Mucosa of rectum (tissue), 2 donors: Measurements from ENCODE around the gene CTNNA1.
"Not testable (repeated sequence)": the region's sequence is repeated elsewhere in the genome, so short reads cannot be mapped to it uniquely, and the experiment has no call there.

Experiments used
- H3K27ac ChIP-seq, 2 donors: one replicate each; pipeline ENCODE4 v1.7.0; 2013; ENCODE audit warnings: inconsistent platforms in 2 of 2, low read depth in 2 of 2, low read length in 2 of 2
- H3K27me3 ChIP-seq, 2 donors: one replicate each; pipeline ENCODE4 v1.7.0; 2013; ENCODE audit warnings: low read length in 2 of 2; ENCODE audit not compliant: control insufficient read depth in 2 of 2, insufficient read depth in 2 of 2
- H3K36me3 ChIP-seq, 2 donors: one replicate each; pipeline ENCODE4 v1.7.0; 2013; ENCODE audit warnings: low read length in 2 of 2; ENCODE audit not compliant: control insufficient read depth in 2 of 2, insufficient read depth in 2 of 2
- H3K4me1 ChIP-seq, 2 donors: one replicate each; pipeline ENCODE4 v1.7.0; 2013; ENCODE audit warnings: low read length in 2 of 2, mild to moderate bottlenecking in 1 of 2; ENCODE audit not compliant: control insufficient read depth in 2 of 2, insufficient read depth in 2 of 2
- H3K4me3 ChIP-seq, 2 donors: one replicate each; pipeline ENCODE4 v1.7.0; 2013; ENCODE audit warnings: low read length in 2 of 2
- H3K9ac ChIP-seq, 2 donors: one replicate each; pipeline ENCODE4 v1.7.0; 2013; ENCODE audit warnings: low read length in 2 of 2, low read depth in 1 of 2, mild to moderate bottlenecking in 1 of 2
- H3K9me3 ChIP-seq, 2 donors: one replicate each; pipeline ENCODE4 v1.7.0; 2013; ENCODE audit warnings: low read length in 2 of 2; ENCODE audit not compliant: control insufficient read depth in 2 of 2
- donor health status: healthy.
- donor health status: Normal muscosa, but diverticular disease.

Gene CTNNA1

DNA sequence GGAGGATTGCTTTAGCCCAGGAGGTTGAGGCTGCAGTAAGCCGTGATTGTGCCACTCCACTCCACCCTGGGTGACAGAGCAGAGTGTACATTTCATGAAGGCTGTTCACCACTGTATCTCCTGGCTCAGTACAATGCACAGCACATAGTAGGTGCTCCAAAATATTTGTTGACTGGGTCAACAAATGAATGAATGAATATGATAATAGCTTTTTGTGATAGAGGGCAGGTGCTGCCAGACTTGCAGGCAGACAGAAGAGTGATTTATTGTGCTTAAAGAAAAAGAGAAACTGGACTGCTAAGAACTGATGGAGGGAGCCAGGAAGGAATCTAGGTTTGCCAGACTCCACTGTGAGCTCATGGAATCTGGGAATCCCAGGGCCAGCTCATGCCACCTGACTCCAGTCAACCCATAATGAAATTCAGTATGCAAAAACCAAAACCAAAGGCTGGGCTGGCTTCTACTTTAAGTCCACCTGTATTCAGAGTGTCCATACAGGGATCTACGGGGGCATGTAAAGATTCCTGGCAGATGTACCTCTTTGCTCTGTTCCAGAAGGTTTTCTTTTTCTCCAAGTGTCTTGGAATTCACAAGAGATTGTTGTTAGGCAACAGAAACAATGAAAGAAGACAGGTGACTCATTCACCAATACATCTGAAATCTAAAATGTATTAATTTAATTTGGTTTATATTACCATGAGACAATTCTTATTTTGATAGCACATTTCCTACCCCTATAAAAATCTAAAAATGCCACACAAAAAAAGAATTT lies 15.5 kb upstream of the CTNNA1 start:
- Histone ChIP-seq H3K27me3 (no peaks in the 10 kb centered on the region), H3K27ac (no peak overlapping the region), H3K36me3 (no peaks in the 10 kb centered on the region), H3K4me1 (no peaks in the 10 kb centered on the region), H3K9me3 (no peaks in the 10 kb centered on the region), H3K9ac (no peak overlapping the region), H3K4me3 (no peak overlapping the region)

DNA sequence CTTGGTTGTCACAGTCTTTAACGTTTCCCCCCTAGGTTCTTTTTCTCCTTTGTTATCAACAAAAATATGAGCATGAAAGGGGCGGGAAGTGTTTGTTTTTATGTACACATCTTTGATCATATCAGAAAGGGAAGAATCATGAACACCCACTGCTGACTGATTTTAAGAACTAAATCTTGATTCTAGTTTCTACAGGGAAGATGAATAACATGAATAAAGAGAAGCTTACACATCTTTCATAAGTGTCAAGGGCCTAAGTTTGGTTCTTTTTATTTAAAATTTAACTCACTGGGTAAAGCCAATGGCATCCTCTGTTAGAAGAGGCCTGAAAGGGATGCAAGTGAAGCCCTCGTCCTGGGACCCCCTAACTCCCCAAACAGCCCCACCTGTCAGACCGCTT lies 14.8 kb upstream of the CTNNA1 start:
- Histone ChIP-seq H3K9me3 (no peaks in the 10 kb centered on the region), H3K4me3 (no peak overlapping the region), H3K4me1 (no peaks in the 10 kb centered on the region), H3K27me3 (no peaks in the 10 kb centered on the region), H3K36me3 (no peaks in the 10 kb centered on the region), H3K9ac (no peak overlapping the region), H3K27ac (no peak overlapping the region)

DNA sequence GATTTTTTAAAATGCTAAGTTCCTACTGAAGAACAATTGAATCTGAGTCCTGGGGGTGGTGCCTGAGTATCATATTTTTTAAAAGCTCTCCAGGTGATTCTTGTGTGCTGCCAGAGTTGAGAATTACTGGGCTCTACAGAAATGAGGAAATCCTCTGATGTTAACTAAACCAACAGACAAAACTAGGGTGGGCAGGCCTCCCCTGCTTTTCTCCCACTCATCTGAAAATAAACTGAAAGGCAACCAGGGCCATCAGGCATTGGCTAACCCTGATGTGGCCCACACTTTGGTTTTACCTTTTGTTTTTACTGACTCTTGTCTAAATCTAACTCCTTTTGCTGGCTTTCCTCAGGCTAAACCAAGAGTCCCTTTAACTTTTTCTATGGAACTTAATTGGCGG lies 13.3 kb upstream of the CTNNA1 start:
- H3K27ac ChIP-seq: no peak overlapping the region
- H3K9ac ChIP-seq: no peak overlapping the region
- no peaks in the 10 kb centered on the region for H3K27me3 ChIP-seq
- H3K4me3 ChIP-seq: no peak overlapping the region
- H3K9me3 ChIP-seq: no peaks in the 10 kb centered on the region
- H3K36me3 ChIP-seq: no peaks in the 10 kb centered on the region
- no peaks in the 10 kb centered on the region for H3K4me1 ChIP-seq

DNA sequence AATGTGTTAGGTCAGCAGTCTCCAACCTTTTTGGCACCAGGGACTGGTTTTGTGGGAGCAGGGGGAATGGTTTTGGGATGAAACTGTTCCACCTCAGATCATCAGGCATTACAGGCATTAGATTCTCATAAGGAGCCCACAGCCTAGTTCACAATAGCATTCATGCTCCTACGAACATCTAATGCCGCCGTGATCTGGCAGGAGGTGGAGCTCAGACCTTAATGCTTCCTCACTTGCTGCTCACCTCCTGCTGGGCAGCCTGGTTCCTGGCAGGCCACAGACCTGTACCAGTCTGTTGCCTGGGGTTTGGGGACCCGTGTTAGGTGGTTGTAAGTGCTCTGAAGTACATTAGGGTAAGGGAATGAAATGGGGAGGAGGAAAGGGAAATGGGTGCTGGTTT lies 9.7 kb upstream of the CTNNA1 start:
- Histone ChIP-seq H3K4me3 (no peak overlapping the region), H3K36me3 (no peaks in the 10 kb centered on the region), H3K27ac (no peak overlapping the region), H3K27me3 (no peaks in the 10 kb centered on the region), H3K9me3 (no peaks in the 10 kb centered on the region), H3K9ac (no peak overlapping the region), H3K4me1 (no peaks in the 10 kb centered on the region)

DNA sequence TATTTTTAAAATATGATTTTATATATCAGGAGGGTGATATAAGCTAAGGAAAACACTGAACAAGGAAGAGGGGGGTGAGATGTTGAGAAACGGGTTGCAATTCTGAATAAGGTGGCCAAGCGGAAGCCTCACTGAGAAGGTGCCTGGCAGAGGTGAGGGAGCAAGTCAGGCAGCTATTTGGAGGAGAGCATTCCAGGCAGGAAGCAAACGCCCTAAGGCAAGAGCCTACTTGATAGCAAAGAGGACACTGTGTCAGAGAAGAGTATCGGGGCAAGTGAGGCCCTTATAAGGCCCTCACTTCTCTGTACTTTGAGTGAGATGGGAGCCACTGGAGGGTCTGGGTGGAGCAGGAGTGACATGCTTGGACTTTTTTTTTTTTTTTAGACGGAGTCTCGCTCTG lies 8.0 kb upstream of the CTNNA1 start:
- H3K9ac ChIP-seq: no peak overlapping the region
- no peaks in the 10 kb centered on the region for H3K9me3 ChIP-seq
- no peak overlapping the region for H3K4me3 ChIP-seq
- no peak overlapping the region for H3K27ac ChIP-seq
- no peaks in the 10 kb centered on the region for H3K27me3 ChIP-seq
- no peaks in the 10 kb centered on the region for H3K4me1 ChIP-seq
- H3K36me3 ChIP-seq: no peaks in the 10 kb centered on the region

DNA sequence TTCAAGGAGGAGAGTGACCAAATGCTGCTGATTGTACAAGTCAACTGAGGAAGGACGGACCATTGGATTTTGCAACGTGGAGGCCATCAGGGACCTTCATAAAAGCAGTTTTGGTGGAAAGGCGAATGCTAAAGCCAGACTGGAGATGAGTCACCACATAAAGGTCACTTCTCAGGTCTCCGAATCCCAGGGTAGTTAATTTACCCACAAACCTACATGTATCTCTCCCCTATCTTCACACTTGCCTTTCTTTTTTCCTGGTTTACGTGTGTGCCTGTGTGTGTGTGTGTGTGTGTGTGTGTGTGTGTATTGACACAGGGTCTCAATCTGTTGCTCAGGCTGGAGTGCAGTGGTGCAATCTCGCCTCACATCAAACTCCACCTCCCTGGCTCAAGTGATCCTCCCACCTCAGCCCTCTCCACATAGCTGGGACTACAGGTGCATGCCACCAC lies 4.6 kb upstream of the CTNNA1 start:
- Histone ChIP-seq H3K9me3 (no peaks in the 10 kb centered on the region), H3K4me3 (no peak overlapping the region), H3K27ac (no peak overlapping the region), H3K27me3 (no peaks in the 10 kb centered on the region), H3K36me3 (no peaks in the 10 kb centered on the region), H3K4me1 (peaks cover 4 to 5% of the 10 kb centered on the region in 2 donors), H3K9ac (no peak overlapping the region)

DNA sequence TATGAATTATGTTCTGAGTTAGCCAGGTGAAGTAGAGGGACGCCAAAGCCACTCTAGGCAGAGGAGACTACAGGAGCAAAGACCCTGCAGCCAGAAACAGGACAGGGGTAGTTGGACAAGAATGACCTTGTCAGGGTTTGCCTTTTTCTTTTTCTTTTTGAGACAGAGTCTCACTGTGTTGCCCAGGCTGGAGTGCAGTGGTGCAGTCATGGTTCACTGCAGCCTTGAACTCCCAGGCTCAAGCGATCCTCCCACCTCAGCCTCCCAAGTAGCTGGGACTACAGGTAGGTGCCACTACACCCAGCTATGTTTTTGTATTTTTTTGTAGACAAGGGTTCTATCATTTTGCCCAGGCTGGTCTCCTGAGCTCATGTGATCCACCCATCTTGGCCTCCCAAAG lies 1.9 kb upstream of the CTNNA1 start:
- H3K36me3 ChIP-seq, H3K9ac ChIP-seq, H3K27ac ChIP-seq, H3K9me3 ChIP-seq, H3K27me3 ChIP-seq, H3K4me3 ChIP-seq: not testable (repeated sequence)
- peaks cover 10 to 18% of the 10 kb centered on the region in 2 donors for H3K4me1 ChIP-seq

DNA sequence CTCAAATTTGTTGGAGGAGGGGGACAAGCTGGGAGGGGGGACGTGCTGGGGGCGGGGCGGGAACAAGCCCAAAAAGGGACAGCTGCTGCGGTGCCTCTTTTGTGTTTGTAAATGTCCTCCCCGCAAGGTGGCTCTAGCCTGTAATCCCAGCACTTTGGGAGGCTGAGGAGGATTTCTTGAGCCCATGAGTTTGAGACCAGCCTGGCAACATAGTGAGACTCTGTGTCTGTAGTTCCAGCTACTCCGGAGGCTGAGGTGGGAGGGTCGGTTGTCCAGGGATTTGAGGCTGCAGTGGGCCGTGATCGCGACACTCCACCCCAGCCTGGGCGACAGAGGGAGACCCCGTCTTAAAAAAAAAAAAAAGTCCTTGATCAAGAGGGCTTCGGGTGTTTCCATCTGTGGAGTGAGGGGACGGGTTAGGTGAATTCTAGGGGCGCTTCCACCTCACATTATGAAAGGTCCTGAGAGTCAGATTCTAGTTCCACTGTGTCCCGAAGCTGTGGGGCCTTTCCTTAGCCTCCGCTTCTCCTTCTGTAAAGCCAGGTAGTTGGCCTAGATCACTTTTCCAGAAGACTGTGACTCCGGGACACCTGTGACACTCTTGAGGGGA lies 779 bp upstream of the CTNNA1 start:
- Histone ChIP-seq H3K4me3 (peak overlapping the region; percentile 84 to 86), H3K27me3 (no peaks in the 10 kb centered on the region), H3K9me3 (no peaks in the 10 kb centered on the region), H3K9ac (peak overlapping the region; percentile 85 to 91), H3K27ac (peak overlapping the region; percentile 91 to 99), H3K4me1 (peaks cover 10 to 20% of the 10 kb centered on the region in 2 donors), H3K36me3 (peaks cover 0 to 5% of the 10 kb centered on the region in 2 donors)

DNA sequence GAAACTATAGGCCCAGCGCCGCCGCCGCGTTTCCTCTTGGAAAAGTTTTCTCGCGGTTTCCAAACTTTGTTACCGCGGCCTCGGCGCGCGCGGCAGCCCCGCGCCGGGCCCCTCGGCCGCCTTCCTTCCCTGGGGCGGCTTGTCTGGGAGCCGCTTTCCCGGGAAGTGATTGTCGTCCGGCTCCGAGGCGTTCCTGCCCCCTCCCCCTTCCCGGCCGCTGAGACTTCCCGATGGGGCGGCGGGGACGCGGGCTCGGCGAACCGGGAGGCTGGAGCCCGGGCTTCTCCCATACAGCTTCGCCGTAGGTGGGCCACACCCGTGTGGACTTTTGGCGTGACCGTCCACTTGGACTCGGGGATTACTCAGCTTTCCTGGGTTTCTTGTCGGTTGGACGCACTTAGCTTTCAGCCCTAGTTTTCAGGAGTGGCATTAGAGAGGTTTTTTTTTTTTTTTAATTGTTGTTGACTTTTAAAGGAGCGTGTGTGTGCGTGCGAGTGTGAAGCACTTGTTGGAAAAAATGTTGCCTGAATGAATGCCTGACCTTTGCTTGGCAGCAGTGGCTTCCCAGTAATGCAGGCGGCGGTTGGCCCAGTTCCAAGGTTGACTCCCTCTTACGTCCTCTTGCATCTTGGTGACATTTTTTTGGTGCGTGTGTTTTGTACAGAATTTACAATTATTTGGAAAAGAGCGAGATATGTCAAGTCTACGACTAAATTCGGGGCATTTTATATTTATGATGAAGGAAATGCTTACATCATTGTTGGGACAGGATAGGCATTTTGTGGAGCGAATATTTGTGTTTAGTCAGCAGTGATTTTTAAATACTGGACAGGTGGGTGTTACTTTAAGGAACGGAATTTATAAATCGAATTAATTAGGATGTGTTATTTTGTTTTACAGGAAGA lies 821 bp downstream of the CTNNA1 start:
- Histone ChIP-seq H3K9me3 (no peaks in the 10 kb centered on the region), H3K36me3 (peaks cover 0 to 11% of the 10 kb centered on the region in 2 donors), H3K27ac (peak overlapping the region; percentile 97 to 99), H3K4me3 (peak overlapping the region; percentile 84 to 87), H3K4me1 (peaks cover 10 to 20% of the 10 kb centered on the region in 2 donors), H3K9ac (peak overlapping the region; percentile 85 to 93), H3K27me3 (no peaks in the 10 kb centered on the region)

DNA sequence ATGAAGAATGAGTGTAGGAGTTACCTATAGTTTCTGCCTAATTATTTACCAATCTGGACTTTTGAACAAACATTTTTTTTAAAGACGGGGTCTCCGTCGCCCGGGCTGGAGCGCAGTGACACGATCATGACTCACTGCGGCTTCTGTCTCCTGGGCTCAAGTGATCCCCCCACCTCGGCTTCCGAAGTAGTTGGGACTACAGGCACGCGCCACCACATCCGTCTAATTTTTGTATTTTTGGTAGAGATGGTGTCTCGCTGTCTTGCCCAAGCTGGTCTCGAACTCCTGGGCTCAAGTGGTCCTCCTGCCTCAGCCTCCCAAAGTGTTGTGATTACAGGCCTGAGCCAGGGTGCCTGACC lies 1.5 kb downstream of the CTNNA1 start:
- H3K9ac ChIP-seq: peak overlapping the region; percentile 85 to 93
- H3K27ac ChIP-seq: peak overlapping the region; percentile 97 to 99
- no peaks in the 10 kb centered on the region for H3K27me3 ChIP-seq
- H3K4me3 ChIP-seq: peak overlapping the region; percentile 84 to 87
- H3K36me3 ChIP-seq: peaks cover 3 to 13% of the 10 kb centered on the region in 2 donors
- H3K9me3 ChIP-seq: no peaks in the 10 kb centered on the region
- peaks cover 10 to 20% of the 10 kb centered on the region in 2 donors for H3K4me1 ChIP-seq
